HEK293 (cell line): ENCODE results near the gene UGT1A8.

Experiments used
- CTCF ChIP-seq: fragments of 450-650 bp; formaldehyde crosslinking; IDR thresholded peaks from 2 replicates; pipeline ENCODE4 v1.5.1; 2016; ENCODE audit warnings: missing biosample characterization, missing genetic modification characterization
- HOXD13 ChIP-seq: sonication (generic); formaldehyde crosslinking; IDR thresholded peaks from 2 replicates; pipeline ENCODE4 v1.8.0; 2022; ENCODE audit warnings: missing genetic modification reagents, borderline replicate concordance
- PATZ1 ChIP-seq: fragments of 450-650 bp; formaldehyde crosslinking; IDR thresholded peaks from 2 replicates; pipeline ENCODE4 v1.5.1; 2016; ENCODE audit warnings: missing biosample characterization, missing genetic modification characterization
- SETDB1 ChIP-seq: IDR thresholded peaks from one replicate; pipeline ENCODE4 v1.6.1; 2017; ENCODE audit warnings: mild to moderate bottlenecking, low read length, moderate library complexity, mixed read lengths; ENCODE audit not compliant: insufficient read length
- ZNF133 ChIP-seq: fragments of 450-650 bp; formaldehyde crosslinking; IDR thresholded peaks from 2 replicates; pipeline ENCODE4 v1.5.1; 2016; ENCODE audit warnings: missing biosample characterization, missing genetic modification characterization
- ZNF138 ChIP-seq: fragments of 450-650 bp; formaldehyde crosslinking; IDR thresholded peaks from 2 replicates; pipeline ENCODE4 v1.5.1; 2016; ENCODE audit warnings: missing biosample characterization, missing genetic modification characterization, borderline replicate concordance
- ZNF274 ChIP-seq, 2 experiments: fragments of 200-500 bp in 1 of 2; fragments of 450-650 bp in 1 of 2; sonication (Bioruptor generic) in 1 of 2; formaldehyde crosslinking in 1 of 2; IDR thresholded peaks; 2 replicates each; pipeline versions ENCODE4 v1.5.1 to v1.6.1; 2014 to 2016; ENCODE audit warnings: borderline replicate concordance in 1 of 2, inconsistent platforms in 1 of 2, low read length in 1 of 2, missing biosample characterization in 1 of 2, missing genetic modification characterization in 1 of 2
- ZNF473 ChIP-seq: fragments of 450-650 bp; formaldehyde crosslinking; IDR thresholded peaks from 2 replicates; pipeline ENCODE4 v1.5.1; 2017; ENCODE audit warnings: missing biosample characterization, missing genetic modification characterization
- ZNF670 ChIP-seq: fragments of 450-650 bp; formaldehyde crosslinking; IDR thresholded peaks from 2 replicates; pipeline ENCODE4 v1.5.1; 2016; ENCODE audit warnings: missing biosample characterization, missing genetic modification characterization, low read depth
- ZNF704 ChIP-seq: fragments of 450-650 bp; formaldehyde crosslinking; IDR thresholded peaks from 2 replicates; pipeline ENCODE4 v1.5.1; 2016; ENCODE audit warnings: missing biosample characterization, missing genetic modification characterization
- ZNF837 ChIP-seq: fragments of 450-650 bp; formaldehyde crosslinking; IDR thresholded peaks from 2 replicates; pipeline ENCODE4 v1.5.1; 2016; ENCODE audit warnings: missing biosample characterization, missing genetic modification characterization

- TF ChIP-seq CTCF (tag by site-specific recombination) (no peak), ZNF837 (tag by site-specific recombination) (no peak), PATZ1 (tag by site-specific recombination) (no peak), ZNF133 (tag by site-specific recombination) (no peak), ZNF670 (tag by site-specific recombination) (no peak), ZNF704 (tag by site-specific recombination) (no peak), HOXD13 (CRISPR knock-in tag) (no peak), SETDB1 (no peak), ZNF274 (IDR thresholded peaks at IDR 0.05; ENCODE audit: low read length) (no peak), ZNF274 (tag by site-specific recombination; IDR thresholded peaks at IDR 0.05; ENCODE audit: borderline replicate concordance) (no peak), ZNF473 (tag by site-specific recombination) (no peak), ZNF138 (no peak)
Measured at GRCh38 chr2:233673896-233674295, 56.5 kb downstream of the UGT1A8 start.
